Stimulated activated CD8-positive, alpha-beta memory T cell treated with anti-CD3 and anti-CD28 coated beads, Interleukin-15, amount 100 ng/mL, for 4 hours (primary cell): Measurements from ENCODE around the gene CRADD.
"Not testable (repeated sequence)": the region's sequence is repeated elsewhere in the genome, so short reads cannot be mapped to it uniquely, and the experiment has no call there.

Experiments used
- DNase-seq, 2 donors: peaks; one replicate each; pipeline ENCODE4 v3.0.0-alpha.2; 2020; ENCODE audit warnings: low read depth in 2 of 2

CRADD gene

DNA sequence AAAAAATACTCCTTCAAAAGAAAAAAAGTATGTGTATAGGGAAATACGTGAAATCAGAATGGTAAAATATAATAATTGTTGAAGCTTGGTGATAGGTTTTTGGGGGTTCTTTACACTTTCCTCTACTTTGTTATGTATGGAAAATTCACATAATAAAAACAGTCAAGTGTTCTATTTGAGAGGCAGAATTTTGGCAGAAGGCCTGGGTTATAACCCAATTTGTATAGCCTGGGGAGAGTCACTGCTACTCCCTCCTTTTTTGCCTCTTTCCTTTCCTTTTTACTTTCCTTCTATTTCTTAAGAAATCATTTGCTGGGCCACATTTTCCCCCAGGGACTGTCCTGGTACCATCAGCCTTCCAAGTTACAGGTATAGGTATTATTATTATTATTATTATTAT lies 105.7 kb downstream of the CRADD start:
- DNase-seq, result no peak

GRCh38 chr12:93783832-93784231 lies 106.7 kb downstream of the CRADD start:
- DNase-seq, result peak in 1 of 2 donors; percentile 34

DNA sequence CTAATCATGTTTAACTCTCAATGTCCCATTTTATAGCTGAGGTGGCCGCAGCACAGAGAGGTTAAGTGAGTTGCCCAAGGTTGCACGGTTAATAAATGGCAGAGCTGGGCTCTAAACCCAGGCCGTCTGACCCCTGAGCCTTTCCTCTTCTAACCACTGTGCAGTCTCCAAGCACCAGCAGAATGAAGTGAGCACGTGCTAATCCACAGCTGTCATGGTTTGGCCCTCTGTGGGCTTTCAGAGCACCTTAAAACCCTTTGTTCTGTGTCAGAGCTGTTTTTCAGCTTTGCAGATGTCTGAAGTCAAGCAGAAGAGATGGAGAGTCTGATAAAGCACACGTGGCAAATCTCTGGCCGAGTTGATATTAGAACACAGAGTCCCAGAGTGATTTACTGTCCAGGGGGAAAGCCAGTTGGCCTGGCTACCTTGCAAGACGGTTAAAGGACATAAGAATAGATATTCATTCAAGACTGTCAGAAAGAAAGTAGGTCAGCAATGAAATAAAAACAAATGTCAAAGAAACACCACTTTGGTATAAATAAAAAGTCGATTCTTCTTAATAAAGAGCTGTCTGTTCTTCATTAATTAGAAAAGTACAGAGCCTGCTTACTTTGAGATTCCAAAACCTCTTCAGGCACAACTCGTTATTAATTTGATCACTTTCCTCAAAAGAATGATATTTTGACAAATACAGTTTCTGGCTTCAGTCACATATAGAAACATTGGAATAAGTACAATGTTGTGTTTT lies 107.3 kb downstream of the CRADD start:
- peak in 1 of 2 donors; percentile 3 for DNase-seq

DNA sequence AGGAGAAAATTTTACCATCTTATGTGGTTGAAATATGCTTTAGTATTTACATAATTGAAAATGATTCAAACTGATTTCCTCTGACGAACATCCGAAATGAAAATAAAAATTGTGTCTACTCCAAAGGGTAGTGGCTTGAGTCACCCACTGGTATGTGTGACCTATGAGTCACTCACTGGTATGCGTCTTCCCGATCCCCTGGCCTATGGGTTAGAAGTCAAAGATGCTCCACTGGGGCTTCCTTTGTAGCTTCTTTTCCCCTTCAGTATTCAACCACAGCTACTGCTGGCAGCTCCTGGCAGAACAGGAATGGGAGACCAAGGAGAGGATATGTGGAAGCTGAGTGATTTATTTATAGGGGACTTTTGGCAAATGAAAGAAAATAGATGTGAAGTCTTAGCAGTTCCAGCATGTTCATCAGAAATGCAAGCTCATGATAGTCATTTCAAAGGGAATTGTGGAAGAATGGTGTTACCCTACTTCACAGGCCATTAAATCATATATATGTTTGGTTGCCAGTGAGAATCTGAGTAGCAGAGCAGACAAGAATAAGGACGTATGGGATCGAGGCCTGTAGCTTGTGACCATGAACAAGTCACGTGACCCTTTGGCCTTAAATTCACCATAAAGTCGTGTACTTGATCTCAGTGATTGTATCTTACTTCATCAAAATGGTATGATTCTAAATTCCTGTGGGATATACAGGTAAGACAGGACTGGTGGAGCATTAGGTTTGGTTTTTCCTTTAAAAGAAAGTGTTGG lies 108.3 kb downstream of the CRADD start:
- DNase-seq, result peak in 1 of 2 donors; percentile 43

DNA sequence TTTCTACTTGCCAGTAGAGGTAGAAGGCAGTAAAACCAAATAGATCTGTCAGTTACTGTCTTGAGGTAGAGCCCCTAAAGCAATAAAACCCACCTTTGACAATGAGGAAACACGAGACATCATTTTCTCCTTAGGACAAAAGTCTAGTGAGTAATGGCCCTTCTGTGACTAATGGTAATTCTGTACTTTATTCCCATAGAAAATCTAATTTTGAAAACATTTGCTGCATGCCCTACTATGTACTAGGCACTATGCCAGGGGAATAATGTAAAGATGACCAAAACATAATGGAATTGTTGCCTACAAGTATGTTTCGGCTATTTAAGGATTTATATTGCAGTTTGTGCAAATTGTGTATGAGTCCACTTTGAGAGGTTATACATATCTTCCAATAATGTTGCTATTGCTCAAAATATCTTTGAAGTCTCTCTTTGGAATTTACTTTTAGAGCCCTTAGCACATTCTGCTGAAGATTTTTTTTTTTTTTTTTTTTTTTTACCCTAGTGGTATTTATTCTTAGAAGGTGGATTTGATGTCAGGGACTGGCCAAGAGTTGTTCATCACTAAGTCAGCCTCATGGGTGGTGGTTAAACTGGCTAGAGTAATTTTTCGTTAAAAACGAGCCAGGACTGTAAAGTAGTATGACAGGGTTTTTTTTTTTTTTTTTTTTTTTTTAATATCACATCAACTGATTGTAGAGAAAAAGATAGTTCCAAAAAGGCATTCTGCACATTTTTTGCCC lies 109.7 kb downstream of the CRADD start:
- DNase-seq, result no peak

- DNase-seq, result no peak
Measured at GRCh38 chr12:93788853-93789252, 111.7 kb downstream of the CRADD start.

DNA sequence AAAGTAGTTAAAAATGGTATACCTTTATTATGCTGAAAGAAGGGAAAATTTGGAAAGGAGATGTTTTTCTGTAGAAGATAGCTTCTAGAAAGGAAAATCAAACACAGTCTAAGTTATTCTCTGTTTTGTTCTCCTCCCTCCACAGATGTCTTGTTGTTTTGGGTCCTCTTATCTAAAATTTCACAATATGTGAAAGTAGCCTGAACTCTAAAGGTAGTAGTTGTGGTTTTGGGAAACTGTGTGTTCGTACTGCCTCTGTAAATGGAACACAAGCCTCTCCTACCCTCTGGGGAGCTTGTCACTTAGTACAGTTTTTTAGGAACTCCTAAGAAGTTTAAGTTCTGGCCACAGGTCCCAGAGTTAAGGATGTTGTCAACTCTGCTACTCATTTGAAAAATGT lies 112.6 kb downstream of the CRADD start:
- no peak for DNase-seq

DNA sequence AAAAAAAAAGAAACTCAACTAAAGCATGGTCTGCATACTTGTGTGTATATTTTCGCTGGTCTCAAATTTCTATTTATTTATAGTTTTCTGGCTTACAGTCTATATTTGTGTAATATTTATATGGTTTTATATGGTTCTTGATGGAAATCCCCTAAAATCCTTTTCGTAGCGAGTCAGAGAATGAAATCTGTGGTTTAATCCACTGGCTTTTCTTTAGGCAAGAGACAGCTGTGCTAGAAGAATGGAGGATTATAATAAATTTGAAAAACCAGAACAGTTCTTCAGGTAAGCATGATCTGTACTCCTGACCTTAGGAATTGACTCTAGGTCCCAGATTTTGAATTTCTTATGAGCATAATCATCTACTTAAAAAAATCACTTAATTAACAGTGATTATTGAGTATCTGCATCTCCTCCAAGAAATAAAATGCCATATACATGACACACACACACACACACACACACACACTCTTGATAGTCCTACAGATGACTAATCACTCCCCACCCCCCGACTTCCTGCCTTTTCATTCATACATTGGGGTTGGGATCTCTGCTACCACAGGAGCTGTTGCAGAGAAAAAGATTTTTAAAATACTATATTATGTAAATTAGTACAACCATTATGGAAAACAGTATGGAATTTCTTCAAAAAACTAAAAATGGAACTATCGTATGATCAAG lies 113.4 kb downstream of the CRADD start:
- peak in 1 of 2 donors; percentile 43 for DNase-seq

DNA sequence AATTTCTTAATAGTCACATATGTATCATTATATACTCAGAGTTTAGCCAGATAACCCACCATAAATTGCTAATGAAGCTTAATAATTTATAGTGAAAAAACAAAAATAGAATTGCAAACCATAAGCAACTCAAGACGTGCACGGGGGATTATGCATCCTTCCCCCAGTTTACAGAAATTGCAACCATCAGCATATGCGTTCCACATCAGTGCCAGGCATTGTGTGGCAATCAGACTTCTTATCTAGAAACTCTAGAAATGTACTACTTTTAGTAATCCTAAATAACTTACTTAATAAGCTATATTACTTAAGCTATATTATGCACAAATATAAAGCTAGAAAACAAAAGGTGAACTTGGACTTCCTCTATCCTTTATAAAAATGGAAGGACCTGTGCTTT lies 115.8 kb downstream of the CRADD start:
- no peak for DNase-seq

GRCh38 chr12:93793983-93794382 lies 116.8 kb downstream of the CRADD start:
- DNase-seq, result no peak

GRCh38 chr12:93794738-93795137 lies 117.6 kb downstream of the CRADD start:
- DNase-seq, result no peak

DNA sequence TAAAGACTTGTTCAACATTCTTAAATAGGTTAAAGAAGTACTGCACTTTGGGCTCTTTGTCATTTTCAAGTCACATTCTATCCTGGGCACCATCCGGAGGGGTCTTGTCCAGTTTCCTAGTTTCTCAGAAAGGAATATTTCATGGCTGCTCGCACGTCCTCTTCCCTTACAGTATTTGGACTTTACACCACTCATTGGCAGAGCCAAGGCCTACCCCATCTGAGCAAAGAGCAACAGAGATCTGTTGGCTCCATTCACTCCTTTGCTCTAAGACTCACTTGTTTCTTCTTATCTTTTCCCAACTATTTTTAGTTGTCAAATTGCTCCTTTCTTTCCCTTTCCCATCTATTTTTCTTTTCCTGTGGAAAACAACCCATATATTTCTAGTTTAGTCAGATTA lies 118.2 kb downstream of the CRADD start:
- DNase-seq, result no peak

DNA sequence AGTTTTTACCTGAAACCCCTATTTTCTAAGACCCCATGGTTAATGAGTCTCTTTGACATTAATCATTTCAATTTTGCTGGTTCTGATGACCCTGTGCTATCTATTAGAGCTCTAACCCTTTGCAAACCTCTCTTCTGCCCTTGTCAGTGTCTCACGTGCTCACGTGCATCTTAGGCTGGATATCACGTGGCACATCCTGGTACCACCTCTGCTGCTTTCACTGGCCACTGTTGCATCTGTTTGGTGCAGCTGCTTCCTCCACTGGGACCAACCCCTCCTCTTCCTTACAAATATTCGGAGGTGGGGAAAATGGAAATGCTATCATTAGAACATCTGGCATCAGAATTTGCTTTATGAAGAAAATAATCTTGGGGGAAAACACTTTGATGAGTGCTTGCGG lies 119.6 kb downstream of the CRADD start:
- DNase-seq, result no peak

DNA sequence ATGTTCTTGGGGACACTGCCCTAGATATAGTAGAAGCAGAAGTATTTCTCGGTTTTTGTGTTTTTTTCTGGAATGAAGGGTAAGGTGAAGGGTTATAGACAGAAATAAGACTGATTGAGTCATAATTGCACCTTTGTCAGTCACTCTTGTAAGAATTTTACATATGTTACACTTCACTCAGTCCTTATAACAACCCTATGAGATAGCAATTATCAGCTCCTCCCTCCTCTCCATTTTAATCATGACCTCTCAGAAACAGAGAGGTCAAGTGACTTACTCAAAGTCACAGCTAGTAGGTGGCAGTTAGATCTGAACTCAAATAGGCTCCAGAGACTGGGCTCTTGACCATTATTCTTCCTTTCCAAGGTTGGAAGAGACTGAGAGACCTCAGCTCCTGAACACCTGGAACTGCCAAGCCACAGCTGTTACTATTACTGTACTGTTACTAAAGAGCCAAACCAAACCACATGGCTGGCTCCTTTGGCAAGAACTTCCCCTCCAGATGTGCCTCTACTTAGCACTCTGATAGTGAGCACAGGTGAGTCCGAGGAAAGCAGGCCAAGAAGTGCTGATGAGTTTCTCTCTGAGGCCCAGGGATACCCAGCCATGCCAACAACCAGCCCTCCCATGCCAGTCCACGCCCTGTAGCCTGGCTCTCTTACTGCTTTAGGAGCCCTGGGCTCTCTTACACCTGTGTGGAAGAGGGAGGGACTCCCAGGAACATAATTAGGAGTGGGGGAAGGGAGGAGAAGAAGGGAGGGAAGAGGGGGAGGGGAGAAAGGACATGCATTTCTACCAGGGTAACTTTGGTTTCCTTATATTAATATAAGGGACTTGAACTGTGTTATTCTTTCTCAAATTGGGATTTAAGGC lies 121.3 kb downstream of the CRADD start:
- DNase-seq, result no peak

GRCh38 chr12:93801666-93802065 lies 124.5 kb downstream of the CRADD start:
- not testable (repeated sequence) for DNase-seq

DNA sequence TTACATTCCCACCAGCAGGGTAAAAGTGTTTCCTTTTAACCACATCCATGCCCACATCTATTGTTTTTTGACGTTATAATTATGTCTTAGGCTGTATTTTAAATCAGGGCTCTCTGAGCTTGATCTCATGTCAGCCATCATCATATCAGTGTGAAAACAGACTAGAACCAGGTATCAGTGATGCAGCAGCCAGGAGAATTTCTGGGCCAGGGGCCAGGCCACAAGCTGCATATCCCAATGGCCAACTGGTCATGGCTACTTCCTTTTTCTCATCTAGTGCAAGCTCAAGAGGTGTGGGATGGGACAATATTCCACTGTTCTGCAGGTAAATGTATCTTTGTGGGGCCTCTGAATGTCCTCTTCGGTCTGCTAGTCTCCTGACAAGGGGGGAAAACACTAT lies 125.1 kb downstream of the CRADD start:
- DNase-seq, result no peak

DNA sequence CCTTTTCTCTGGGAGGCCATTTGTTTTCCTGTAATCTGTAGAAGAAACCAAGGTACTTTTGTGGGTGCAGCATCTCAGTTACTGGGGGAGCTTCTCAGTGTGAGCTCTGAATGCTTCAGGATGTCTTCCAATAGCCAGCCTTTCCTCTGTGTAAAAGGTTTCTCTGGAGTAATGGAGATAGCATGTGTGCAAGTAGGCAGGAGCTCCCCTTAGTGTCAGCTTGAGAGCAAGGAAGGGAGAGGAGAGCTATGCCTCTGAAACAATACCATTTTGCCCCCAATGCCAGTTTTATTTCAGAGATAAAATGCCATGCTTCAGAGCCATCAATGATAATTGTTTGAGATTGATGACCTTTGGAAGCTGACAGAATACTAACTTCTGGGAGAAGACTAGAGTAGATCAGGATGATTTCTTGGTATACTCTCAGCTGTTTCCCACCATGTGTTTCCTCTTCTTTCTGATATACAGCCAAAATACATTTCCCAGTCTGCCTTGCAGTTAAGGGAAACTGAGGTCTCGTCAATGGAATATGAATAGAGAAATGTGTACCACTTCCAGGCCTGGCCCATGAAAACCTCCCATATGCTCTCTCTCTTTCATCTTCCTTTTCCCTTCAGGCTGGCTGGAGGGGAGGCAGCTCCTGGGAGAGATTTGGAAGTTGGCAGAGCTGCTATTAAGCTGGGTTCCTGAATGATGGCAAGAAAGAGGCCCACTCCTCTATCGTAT lies 125.7 kb downstream of the CRADD start:
- DNase-seq, result no peak

- DNase-seq, result no peak
Measured at GRCh38 chr12:93803424-93803807, 126.2 kb downstream of the CRADD start.

- no peak for DNase-seq
Measured at GRCh38 chr12:93804392-93805179, 127.4 kb downstream of the CRADD start.

- no peak for DNase-seq
Measured at GRCh38 chr12:93805736-93806141, 128.6 kb downstream of the CRADD start.
